LNCaP clone FGC (cell line): ENCODE data around the gene KMT2E.

Experiments
- DNase-seq: peaks from one replicate; pipeline ENCODE4 v3.0.0-alpha.2; 2011; ENCODE audit warnings: low read depth
- H3K4me3 ChIP-seq: 2 replicates; pipeline ENCODE4 v1.5.1; 2011; ENCODE audit warnings: mild to moderate bottlenecking, low read depth, low read length, control low read depth
- CTCF ChIP-seq: IDR thresholded peaks from 2 replicates; pipeline ENCODE4 v1.5.1; 2012; ENCODE audit warnings: mild to moderate bottlenecking; ENCODE audit not compliant: control insufficient read depth, insufficient read depth; ENCODE audit errors: extremely low read depth

The KMT2E gene

GRCh38 chr7:105130580-105130979 lies 116.6 kb downstream of the KMT2E start:
- no peak overlapping the region for H3K4me3 ChIP-seq
- DNase-seq: no peak
- no peak for TF ChIP-seq CTCF

- TF ChIP-seq CTCF: no peak
- DNase-seq: no peak
- no peak overlapping the region for H3K4me3 ChIP-seq
Observed at GRCh38 chr7:105131033-105131656, 117.1 kb downstream of the KMT2E start.

- no peak for DNase-seq
- no peak overlapping the region for H3K4me3 ChIP-seq
- no peak for TF ChIP-seq CTCF
Observed at GRCh38 chr7:105131890-105132289, 117.9 kb downstream of the KMT2E start.

- no peak for TF ChIP-seq CTCF
- H3K4me3 ChIP-seq: no peak overlapping the region
- DNase-seq: no peak
Observed at GRCh38 chr7:105132335-105132734, 118.3 kb downstream of the KMT2E start.

GRCh38 chr7:105132835-105133234 lies 118.8 kb downstream of the KMT2E start:
- no peak for TF ChIP-seq CTCF
- H3K4me3 ChIP-seq: no peak overlapping the region
- no peak for DNase-seq

- no peak for TF ChIP-seq CTCF
- DNase-seq: no peak
- no peak overlapping the region for H3K4me3 ChIP-seq
Observed at GRCh38 chr7:105133358-105133757, 119.4 kb downstream of the KMT2E start.

- no peak for DNase-seq
- no peak for TF ChIP-seq CTCF
- no peak overlapping the region for H3K4me3 ChIP-seq
Observed at GRCh38 chr7:105133986-105134655, 120.1 kb downstream of the KMT2E start.
